ENCODE results near the gene GPR17. TPM values are rescaled to one million over a fixed set of nuclear protein-coding genes. Genes with fewer than 3 reads are reported as not detected.

The GPR17 gene
- total and polyA plus RNA-seq, 2 experiments from 2014 or later, result 0.39 TPM; not detected in 1

DNA sequence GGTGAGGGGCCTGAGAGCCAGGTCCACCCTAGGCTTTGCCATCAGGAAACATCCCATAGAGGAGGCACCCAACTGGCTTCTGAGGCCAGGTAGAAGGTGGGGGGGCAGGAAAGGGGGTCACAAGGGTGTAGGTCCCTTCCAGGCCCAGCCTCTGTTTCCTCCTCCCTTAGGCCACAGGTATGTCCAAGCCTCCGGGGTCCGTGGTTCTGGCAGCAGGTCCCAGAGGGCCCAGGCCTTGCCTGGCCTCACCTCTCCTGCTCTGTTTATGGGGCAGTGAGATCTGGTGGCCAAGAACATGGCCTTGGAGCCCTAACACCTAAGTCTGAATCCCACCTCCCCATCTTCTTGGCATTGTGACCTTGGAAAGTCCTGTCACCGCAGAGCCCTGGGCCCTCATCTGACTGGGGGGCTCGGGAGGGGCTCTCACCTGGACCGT, 21.6 kb upstream of the GPR17 start:
- Histone ChIP-seq H4K20me1 (ENCODE audit: insufficient read depth, poor library complexity, severe bottlenecking) (no peaks in the 10 kb centered on the region), H3K9me3 (ENCODE audit: low read depth) (no peaks in the 10 kb centered on the region), H2AFZ (no peak overlapping the region), H3K4me1 (ENCODE audit: insufficient read depth) (no peaks in the 10 kb centered on the region), H3K27me3 (no peaks in the 10 kb centered on the region), H3K36me3 (replicated peaks; ENCODE audit: insufficient read depth, low read depth) (no peaks in the 10 kb centered on the region), H3K4me2 (no peak overlapping the region), H3K4me3 (no peak overlapping the region), H3K79me2 (no peaks in the 10 kb centered on the region), H3K27ac (no peak overlapping the region), H3K9me2 (replicated peaks; ENCODE audit: insufficient read depth) (no peaks in the 10 kb centered on the region)
- 96% methylated on average over 5 of the region's 5 CpGs for WGBS (ENCODE audit: low lambda C conversion rate, missing lambda C conversion rate)
- no peak for DNase-seq (ENCODE audit: low spot score)
- no peak for TF ChIP-seq EZH2phosphoT487 (IDR thresholded peaks at IDR 0.05; ENCODE audit: low read depth, severe bottlenecking, unreplicated experiment)
- TF ChIP-seq, protein P1, sequence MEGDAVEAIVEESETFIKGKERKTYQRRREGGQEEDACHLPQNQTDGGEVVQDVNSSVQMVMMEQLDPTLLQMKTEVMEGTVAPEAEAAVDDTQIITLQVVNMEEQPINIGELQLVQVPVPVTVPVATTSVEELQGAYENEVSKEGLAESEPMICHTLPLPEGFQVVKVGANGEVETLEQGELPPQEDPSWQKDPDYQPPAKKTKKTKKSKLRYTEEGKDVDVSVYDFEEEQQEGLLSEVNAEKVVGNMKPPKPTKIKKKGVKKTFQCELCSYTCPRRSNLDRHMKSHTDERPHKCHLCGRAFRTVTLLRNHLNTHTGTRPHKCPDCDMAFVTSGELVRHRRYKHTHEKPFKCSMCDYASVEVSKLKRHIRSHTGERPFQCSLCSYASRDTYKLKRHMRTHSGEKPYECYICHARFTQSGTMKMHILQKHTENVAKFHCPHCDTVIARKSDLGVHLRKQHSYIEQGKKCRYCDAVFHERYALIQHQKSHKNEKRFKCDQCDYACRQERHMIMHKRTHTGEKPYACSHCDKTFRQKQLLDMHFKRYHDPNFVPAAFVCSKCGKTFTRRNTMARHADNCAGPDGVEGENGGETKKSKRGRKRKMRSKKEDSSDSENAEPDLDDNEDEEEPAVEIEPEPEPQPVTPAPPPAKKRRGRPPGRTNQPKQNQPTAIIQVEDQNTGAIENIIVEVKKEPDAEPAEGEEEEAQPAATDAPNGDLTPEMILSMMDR (IDR thresholded peaks at IDR 0.05; ENCODE audit: poor library complexity), result no peak
- no peak for TF ChIP-seq EZH2 (IDR thresholded peaks at IDR 0.05; ENCODE audit: borderline replicate concordance)

DNA sequence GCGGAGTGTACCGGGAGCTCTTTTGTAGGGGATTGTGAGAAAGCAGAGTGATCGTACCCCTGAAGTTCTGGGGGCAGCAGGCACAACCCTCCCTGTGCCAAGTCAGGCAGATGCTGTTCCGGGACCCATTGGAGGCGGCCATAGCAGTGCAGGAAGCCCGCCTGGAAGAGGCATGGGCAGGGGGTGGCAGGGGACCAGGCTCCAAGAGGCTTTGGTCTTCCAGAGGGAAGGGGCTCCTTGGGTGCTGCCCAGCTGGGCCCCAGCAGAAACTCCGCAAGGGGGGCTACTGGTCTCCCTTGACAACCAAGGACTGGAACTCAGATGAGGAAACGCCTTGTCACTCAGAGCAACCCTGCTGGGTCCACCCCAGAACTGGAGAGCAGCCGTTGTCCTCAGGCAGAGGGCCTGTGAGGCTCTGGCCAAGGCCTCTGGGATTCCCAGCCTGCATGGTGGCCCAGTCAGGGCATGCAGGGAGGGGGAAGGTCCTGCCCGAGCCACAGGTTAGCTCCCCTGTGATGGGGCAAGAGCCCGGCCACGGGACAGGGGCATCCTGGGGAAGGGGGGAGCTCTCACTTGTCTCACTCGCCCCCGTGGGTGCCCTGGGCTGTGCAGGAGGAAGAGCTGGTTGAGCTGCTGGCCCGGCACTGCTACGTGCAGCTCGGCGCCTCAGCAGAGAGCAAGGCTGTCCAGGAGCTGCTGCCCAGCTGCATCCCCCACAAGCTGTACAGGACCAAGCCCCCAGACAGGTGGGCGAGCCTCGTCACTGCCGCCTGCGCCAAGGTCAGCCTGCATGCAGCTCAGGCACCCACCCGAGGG, 21.0 kb upstream of the GPR17 start:
- H3K4me2 ChIP-seq, result no peak overlapping the region
- no peak for DNase-seq (ENCODE audit: low spot score)
- no peaks in the 10 kb centered on the region for H4K20me1 ChIP-seq (ENCODE audit: insufficient read depth, poor library complexity, severe bottlenecking)
- no peaks in the 10 kb centered on the region for H3K79me2 ChIP-seq
- no peaks in the 10 kb centered on the region for H3K9me2 ChIP-seq (replicated peaks; ENCODE audit: insufficient read depth)
- H3K27ac ChIP-seq, result no peak overlapping the region
- no peaks in the 10 kb centered on the region for H3K36me3 ChIP-seq (replicated peaks; ENCODE audit: insufficient read depth, low read depth)
- H3K4me1 ChIP-seq (ENCODE audit: insufficient read depth), result no peaks in the 10 kb centered on the region
- H2AFZ ChIP-seq, result no peak overlapping the region
- WGBS (ENCODE audit: low lambda C conversion rate, missing lambda C conversion rate), result 91% methylated on average over 23 of the region's 23 CpGs
- H3K9me3 ChIP-seq (ENCODE audit: low read depth), result no peaks in the 10 kb centered on the region
- H3K4me3 ChIP-seq, result no peak overlapping the region
- TF ChIP-seq EZH2phosphoT487 (IDR thresholded peaks at IDR 0.05; ENCODE audit: low read depth, severe bottlenecking, unreplicated experiment), result no peak
- TF ChIP-seq, protein P1 (IDR thresholded peaks at IDR 0.05; ENCODE audit: poor library complexity), result no peak
- TF ChIP-seq EZH2 (IDR thresholded peaks at IDR 0.05; ENCODE audit: borderline replicate concordance), result no peak
- H3K27me3 ChIP-seq, result no peaks in the 10 kb centered on the region

DNA sequence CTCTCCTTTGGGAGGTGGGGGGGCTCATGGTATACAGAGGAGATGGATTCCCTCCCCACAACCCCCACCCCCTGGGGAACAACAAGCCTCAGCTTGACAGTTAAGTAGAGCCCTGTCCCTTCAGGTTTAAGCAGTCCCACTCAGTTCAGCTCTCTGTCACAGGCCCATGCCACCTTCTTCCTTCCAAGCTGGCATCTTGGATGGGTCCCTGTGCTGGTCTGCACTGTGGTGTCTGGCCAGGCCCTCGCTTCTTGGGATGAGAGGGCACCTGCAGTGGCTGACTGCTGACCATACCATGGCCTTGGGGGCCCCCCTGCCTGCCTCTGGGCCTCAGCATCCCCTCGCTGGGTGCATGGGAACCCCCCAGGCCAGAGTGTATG, 20.4 kb upstream of the GPR17 start:
- no peaks in the 10 kb centered on the region for H4K20me1 ChIP-seq (ENCODE audit: insufficient read depth, poor library complexity, severe bottlenecking)
- H3K9me2 ChIP-seq (replicated peaks; ENCODE audit: insufficient read depth), result no peaks in the 10 kb centered on the region
- no peak for TF ChIP-seq EZH2phosphoT487 (IDR thresholded peaks at IDR 0.05; ENCODE audit: low read depth, severe bottlenecking, unreplicated experiment)
- TF ChIP-seq, protein P1 (IDR thresholded peaks at IDR 0.05; ENCODE audit: poor library complexity), result no peak
- no peak for TF ChIP-seq EZH2 (IDR thresholded peaks at IDR 0.05; ENCODE audit: borderline replicate concordance)
- H3K36me3 ChIP-seq (replicated peaks; ENCODE audit: insufficient read depth, low read depth), result no peaks in the 10 kb centered on the region
- no peak overlapping the region for H3K4me3 ChIP-seq
- no peak overlapping the region for H3K27ac ChIP-seq
- 89% methylated on average over 2 of the region's 2 CpGs for WGBS (ENCODE audit: low lambda C conversion rate, missing lambda C conversion rate)
- no peak overlapping the region for H2AFZ ChIP-seq
- no peaks in the 10 kb centered on the region for H3K9me3 ChIP-seq (ENCODE audit: low read depth)
- H3K27me3 ChIP-seq, result no peaks in the 10 kb centered on the region
- H3K4me1 ChIP-seq (ENCODE audit: insufficient read depth), result no peaks in the 10 kb centered on the region
- no peaks in the 10 kb centered on the region for H3K79me2 ChIP-seq
- no peak overlapping the region for H3K4me2 ChIP-seq
- no peak for DNase-seq (ENCODE audit: low spot score)
